Nephron (organoid): ENCODE results near the gene NEK2.
A peak's percentile ranks its signal among the peaks of the same experiment; 100 is the strongest.
"Not testable (repeated sequence)": the region's sequence is repeated elsewhere in the genome, so short reads cannot be mapped to it uniquely, and the experiment has no call there.

ENCODE experiments used
- H3K27ac Mint-ChIP-seq, 3 experiments: 2 replicates each; pipeline ENCODE4 v1.8.0; 2020; ENCODE audit warnings: mixed read lengths in 3 of 3, mild to moderate bottlenecking in 2 of 3, moderate library complexity in 1 of 3
- H3K27me3 Mint-ChIP-seq: 2 replicates; pipeline ENCODE4 v1.8.0; 2021; ENCODE audit warnings: low read depth, mild to moderate bottlenecking, moderate library complexity, mixed read lengths
- H3K36me3 Mint-ChIP-seq: 2 replicates; pipeline ENCODE4 v1.8.0; 2020; ENCODE audit warnings: low read depth, mixed read lengths
- H3K4me1 Mint-ChIP-seq: 2 replicates; pipeline ENCODE4 v1.8.0; 2020; ENCODE audit warnings: mixed read lengths
- H3K4me3 Mint-ChIP-seq, 3 experiments: 2 replicates each; pipeline ENCODE4 v1.8.0; 2020; ENCODE audit warnings: mild to moderate bottlenecking in 3 of 3, mixed read lengths in 3 of 3, moderate library complexity in 2 of 3
- H3K9me3 Mint-ChIP-seq: 2 replicates; pipeline ENCODE4 v1.8.0; 2020; ENCODE audit warnings: mixed read lengths
- CTCF ChIP-seq, 3 experiments: fragments of 200-600 bp; sonication (generic); IDR thresholded peaks; one replicate each; pipeline ENCODE4 v1.5.0; 2021; ENCODE audit warnings: antibody characterized with exemption in 3 of 3; ENCODE audit not compliant: unreplicated experiment in 3 of 3

The NEK2 gene

DNA sequence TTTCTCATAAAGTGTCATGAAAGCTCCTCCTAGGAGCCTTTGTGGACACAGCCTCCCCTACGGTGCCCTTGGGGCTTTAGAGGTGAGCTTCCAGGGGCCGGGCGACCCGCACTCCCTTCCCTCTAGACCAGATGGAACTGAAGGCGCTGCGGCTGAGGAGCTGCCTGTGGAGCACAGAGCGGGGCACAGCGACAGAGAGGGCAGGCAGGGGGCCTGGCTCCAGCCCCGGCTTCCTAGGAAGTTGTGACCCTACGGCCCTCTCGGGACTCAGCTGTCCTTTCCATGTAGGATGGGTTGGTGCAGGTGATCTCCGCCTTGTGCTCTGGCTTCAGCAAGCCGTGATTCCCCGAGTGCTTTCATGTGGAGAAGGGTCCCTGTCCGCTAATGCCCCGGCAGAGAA is 23.6 kb upstream of the NEK2 start:
- H3K27me3 Mint-ChIP-seq, result peaks cover 28% of the 10 kb centered on the region
- peaks cover 19% of the 10 kb centered on the region for H3K4me1 Mint-ChIP-seq
- no peaks in the 10 kb centered on the region for H3K36me3 Mint-ChIP-seq
- TF ChIP-seq CTCF (IDR thresholded peaks at IDR 0.05; ENCODE audit: unreplicated experiment in 3 of 3), result no peak
- H3K4me3 Mint-ChIP-seq, result peak overlapping the region in 1 of 3 experiments; percentile 21
- peaks cover 3% of the 10 kb centered on the region for H3K9me3 Mint-ChIP-seq
- H3K27ac Mint-ChIP-seq, result no peak overlapping the region

GRCh38 chr1:211698161-211699026 is 23.0 kb upstream of the NEK2 start:
- Mint-ChIP-seq H3K9me3 (peaks cover 6% of the 10 kb centered on the region), H3K27ac (no peak overlapping the region), H3K27me3 (peaks cover 28% of the 10 kb centered on the region), H3K4me1 (peaks cover 12% of the 10 kb centered on the region), H3K4me3 (peak overlapping the region; percentile 43 to 57 (median 56)), H3K36me3 (no peaks in the 10 kb centered on the region)
- peak; percentile 94 to 96 (median 96) for TF ChIP-seq CTCF (IDR thresholded peaks at IDR 0.05; ENCODE audit: unreplicated experiment in 3 of 3)

GRCh38 chr1:211697356-211697755 is 21.9 kb upstream of the NEK2 start:
- no peak for TF ChIP-seq CTCF (IDR thresholded peaks at IDR 0.05; ENCODE audit: unreplicated experiment in 3 of 3)
- Mint-ChIP-seq H3K27me3 (peaks cover 27% of the 10 kb centered on the region), H3K9me3 (peaks cover 6% of the 10 kb centered on the region), H3K36me3 (no peaks in the 10 kb centered on the region), H3K27ac (no peak overlapping the region), H3K4me1 (peaks cover 9% of the 10 kb centered on the region), H3K4me3 (no peak overlapping the region)

DNA sequence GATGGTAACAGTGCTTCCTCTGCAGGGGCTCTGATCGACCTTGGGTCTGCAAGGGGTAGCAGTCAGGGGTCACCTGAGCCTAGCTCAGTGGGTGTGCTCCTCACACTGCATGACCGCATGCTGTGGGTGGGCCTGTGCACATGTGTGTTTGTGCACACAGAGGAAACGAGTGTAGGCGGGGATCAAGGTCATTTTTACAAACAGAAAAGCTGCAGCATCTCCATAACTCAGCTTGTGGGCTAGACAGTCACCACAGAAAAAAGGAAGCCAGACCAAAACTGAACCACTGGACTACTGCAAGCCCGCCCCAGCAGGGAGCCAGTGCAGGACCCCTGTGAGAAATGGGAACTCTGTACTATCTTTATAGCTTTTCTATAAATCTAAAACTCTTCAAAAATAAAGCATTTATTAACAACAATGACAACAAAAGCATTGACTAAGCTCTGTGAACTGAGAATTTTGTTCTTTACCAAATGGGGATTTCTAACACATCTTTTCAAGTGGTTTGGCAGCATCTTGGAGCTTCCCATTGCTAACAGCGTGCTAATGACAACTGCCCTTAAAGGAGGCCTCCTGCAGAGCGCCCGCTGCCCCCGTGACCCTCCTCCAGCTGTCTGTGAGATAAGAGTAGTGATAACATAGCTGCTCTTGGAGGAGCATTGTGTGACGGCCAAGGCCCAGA is 19.9 kb upstream of the NEK2 start:
- no peak overlapping the region for H3K27ac Mint-ChIP-seq
- H3K36me3 Mint-ChIP-seq, result no peaks in the 10 kb centered on the region
- no peak for TF ChIP-seq CTCF (IDR thresholded peaks at IDR 0.05; ENCODE audit: unreplicated experiment in 3 of 3)
- H3K27me3 Mint-ChIP-seq, result peaks cover 21% of the 10 kb centered on the region
- H3K4me1 Mint-ChIP-seq, result peaks cover 9% of the 10 kb centered on the region
- H3K4me3 Mint-ChIP-seq, result no peak overlapping the region
- H3K9me3 Mint-ChIP-seq, result peaks cover 6% of the 10 kb centered on the region

- H3K4me3 Mint-ChIP-seq, H3K27ac Mint-ChIP-seq, H3K4me1 Mint-ChIP-seq, H3K36me3 Mint-ChIP-seq, H3K9me3 Mint-ChIP-seq: not testable (repeated sequence)
- H3K27me3 Mint-ChIP-seq, result peaks cover 11% of the 10 kb centered on the region
Observed at GRCh38 chr1:211693911-211694310, 18.5 kb upstream of the NEK2 start.

- Mint-ChIP-seq H3K4me1 (peaks cover 10% of the 10 kb centered on the region), H3K36me3 (no peaks in the 10 kb centered on the region), H3K27me3 (peaks cover 15% of the 10 kb centered on the region), H3K27ac (no peak overlapping the region), H3K9me3 (no peaks in the 10 kb centered on the region), H3K4me3 (no peak overlapping the region)
- no peak for TF ChIP-seq CTCF (IDR thresholded peaks at IDR 0.05; ENCODE audit: unreplicated experiment in 3 of 3)
Observed at GRCh38 chr1:211688421-211688820, 13.0 kb upstream of the NEK2 start.
